Adrenal gland (tissue), 5 donors: ENCODE measurements around the gene OTUB1.

Source experiments
- POLR2A ChIP-seq, 2 donors: fragments of 450-650 bp; IDR thresholded peaks; one replicate each; pipeline ENCODE4 v1.6.1; 2017; ENCODE audit warnings: antibody characterized with exemption in 2 of 2, mild to moderate bottlenecking in 2 of 2, moderate library complexity in 1 of 2
- TF ChIP-seq, protein P1 (sequence below), 6 experiments: fragments of 450-650 bp in 4 of 6; fragments of 200-600 bp in 2 of 6; sonication (generic) in 1 of 6; IDR thresholded peaks; 1 replicate in 5 of 6; 2 replicates in 1 of 6; pipeline versions ENCODE4 v1.5.1 to v1.8.0; 2016 to 2021; ENCODE audit warnings: antibody characterized with exemption in 6 of 6, mild to moderate bottlenecking in 2 of 6, moderate library complexity in 1 of 6
- donor health status: DM: no; HTN: no; CAD: no.

DNA sequence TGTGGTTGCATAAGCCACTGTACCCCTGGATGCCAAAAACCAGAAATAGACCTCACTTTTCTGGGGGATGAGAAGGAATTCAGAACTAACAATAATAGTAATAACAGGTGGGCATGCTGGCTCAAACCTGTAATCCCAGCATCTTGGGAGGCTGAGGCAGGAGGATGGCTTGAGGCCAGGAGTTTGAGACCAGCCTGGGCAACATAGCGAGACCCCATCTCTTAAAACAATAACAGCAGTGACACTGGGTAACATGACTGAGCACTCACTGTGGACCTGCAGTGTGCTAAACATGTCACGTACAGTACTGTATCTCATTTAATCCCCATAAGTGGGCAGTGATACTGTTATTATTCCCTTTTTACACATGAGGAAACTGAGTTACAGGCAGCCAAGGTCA lies 59.5 kb downstream of the OTUB1 start:
- TF ChIP-seq, protein P1, sequence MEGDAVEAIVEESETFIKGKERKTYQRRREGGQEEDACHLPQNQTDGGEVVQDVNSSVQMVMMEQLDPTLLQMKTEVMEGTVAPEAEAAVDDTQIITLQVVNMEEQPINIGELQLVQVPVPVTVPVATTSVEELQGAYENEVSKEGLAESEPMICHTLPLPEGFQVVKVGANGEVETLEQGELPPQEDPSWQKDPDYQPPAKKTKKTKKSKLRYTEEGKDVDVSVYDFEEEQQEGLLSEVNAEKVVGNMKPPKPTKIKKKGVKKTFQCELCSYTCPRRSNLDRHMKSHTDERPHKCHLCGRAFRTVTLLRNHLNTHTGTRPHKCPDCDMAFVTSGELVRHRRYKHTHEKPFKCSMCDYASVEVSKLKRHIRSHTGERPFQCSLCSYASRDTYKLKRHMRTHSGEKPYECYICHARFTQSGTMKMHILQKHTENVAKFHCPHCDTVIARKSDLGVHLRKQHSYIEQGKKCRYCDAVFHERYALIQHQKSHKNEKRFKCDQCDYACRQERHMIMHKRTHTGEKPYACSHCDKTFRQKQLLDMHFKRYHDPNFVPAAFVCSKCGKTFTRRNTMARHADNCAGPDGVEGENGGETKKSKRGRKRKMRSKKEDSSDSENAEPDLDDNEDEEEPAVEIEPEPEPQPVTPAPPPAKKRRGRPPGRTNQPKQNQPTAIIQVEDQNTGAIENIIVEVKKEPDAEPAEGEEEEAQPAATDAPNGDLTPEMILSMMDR (IDR thresholded peaks at IDR 0.05), result no peak
- no peak for TF ChIP-seq POLR2A (IDR thresholded peaks at IDR 0.05)
